Astrocyte (in vitro differentiated cells and primary cell): ENCODE data around the gene VAV2.

ENCODE experiments used
- EZH2 ChIP-seq: IDR thresholded peaks from 2 replicates; pipeline ENCODE4 v1.6.1; 2012; ENCODE audit warnings: mild to moderate bottlenecking, low read length, inconsistent platforms; ENCODE audit not compliant: insufficient read depth
- TF ChIP-seq, protein P1 (sequence below): IDR thresholded peaks from 2 replicates; pipeline ENCODE4 v1.5.1; 2011; ENCODE audit warnings: low read depth, mild to moderate bottlenecking, inconsistent platforms, low read length, moderate library complexity; ENCODE audit not compliant: insufficient read depth

DNA sequence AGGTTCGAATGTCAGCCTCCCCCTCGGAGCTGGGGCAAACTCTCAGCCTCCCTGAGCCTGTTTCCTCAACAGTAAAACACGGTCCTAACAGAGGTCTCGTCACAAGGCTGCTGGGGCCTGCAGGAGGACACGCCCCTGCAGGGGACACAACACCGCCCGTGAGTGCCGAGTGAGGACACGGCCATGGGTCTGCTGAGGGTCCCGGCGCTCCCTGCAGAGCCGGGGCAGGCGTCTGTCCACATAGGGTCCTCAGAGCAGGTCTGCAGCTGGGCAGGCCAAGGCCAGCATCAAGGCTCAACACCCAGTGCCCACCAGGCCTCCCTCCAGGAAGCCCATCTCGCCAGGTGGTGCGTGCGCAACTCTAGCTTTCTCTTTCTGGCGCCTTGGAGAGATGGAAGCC is 125.2 kb downstream of the VAV2 start:
- TF ChIP-seq, protein P1, sequence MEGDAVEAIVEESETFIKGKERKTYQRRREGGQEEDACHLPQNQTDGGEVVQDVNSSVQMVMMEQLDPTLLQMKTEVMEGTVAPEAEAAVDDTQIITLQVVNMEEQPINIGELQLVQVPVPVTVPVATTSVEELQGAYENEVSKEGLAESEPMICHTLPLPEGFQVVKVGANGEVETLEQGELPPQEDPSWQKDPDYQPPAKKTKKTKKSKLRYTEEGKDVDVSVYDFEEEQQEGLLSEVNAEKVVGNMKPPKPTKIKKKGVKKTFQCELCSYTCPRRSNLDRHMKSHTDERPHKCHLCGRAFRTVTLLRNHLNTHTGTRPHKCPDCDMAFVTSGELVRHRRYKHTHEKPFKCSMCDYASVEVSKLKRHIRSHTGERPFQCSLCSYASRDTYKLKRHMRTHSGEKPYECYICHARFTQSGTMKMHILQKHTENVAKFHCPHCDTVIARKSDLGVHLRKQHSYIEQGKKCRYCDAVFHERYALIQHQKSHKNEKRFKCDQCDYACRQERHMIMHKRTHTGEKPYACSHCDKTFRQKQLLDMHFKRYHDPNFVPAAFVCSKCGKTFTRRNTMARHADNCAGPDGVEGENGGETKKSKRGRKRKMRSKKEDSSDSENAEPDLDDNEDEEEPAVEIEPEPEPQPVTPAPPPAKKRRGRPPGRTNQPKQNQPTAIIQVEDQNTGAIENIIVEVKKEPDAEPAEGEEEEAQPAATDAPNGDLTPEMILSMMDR, result no peak
- TF ChIP-seq EZH2, result no peak
